ENCODE data around the gene PANK1. TPM values are rescaled to one million over a fixed set of nuclear protein-coding genes. Genes with fewer than 3 reads are reported as not detected.

Gene PANK1
- polyA plus RNA-seq, 1 experiment = 4.2 TPM

GRCh38 chr10:89653410-89653869 is 8.4 kb upstream of the PANK1 start:
- POLR2A ChIA-PET = no interaction called here

GRCh38 chr10:89652806-89653370 is 7.8 kb upstream of the PANK1 start:
- Histone ChIP-seq H3K27me3 (ENCODE audit: control insufficient read depth, insufficient read depth, low read length) (no peaks in the 10 kb centered on the region), H3K4me3 (ENCODE audit: low read depth, low read length) (no peak overlapping the region), H3K36me3 (ENCODE audit: control insufficient read depth, insufficient read depth, low read length) (no peaks in the 10 kb centered on the region)
- no peak for TF ChIP-seq CTCF (IDR thresholded peaks at IDR 0.05; ENCODE audit: insufficient read depth, low read depth, low read length)
- POLR2A ChIA-PET = no interaction called here
- no peak for DNase-seq (ENCODE audit: low read depth)
- CTCF ChIA-PET = interaction anchor here (0.7 kb wide), 1 partner anchor 349 kb away, joined by 3 read pairs; no protein-coding TSS in a partner anchor

More at GRCh38 chr10:89653410-89653869, 8.4 kb upstream of the PANK1 start:
- no peak overlapping the region for H3K4me3 ChIP-seq (ENCODE audit: low read depth, low read length)
- no peaks in the 10 kb centered on the region for H3K36me3 ChIP-seq (ENCODE audit: control insufficient read depth, insufficient read depth, low read length)
- TF ChIP-seq CTCF (IDR thresholded peaks at IDR 0.05; ENCODE audit: insufficient read depth, low read depth, low read length) = no peak
- DNase-seq (ENCODE audit: low read depth) = no peak
- no peaks in the 10 kb centered on the region for H3K27me3 ChIP-seq (ENCODE audit: control insufficient read depth, insufficient read depth, low read length)
- CTCF ChIA-PET = interaction anchor here (0.7 kb wide), 1 partner anchor 350 kb away, joined by 3 read pairs; no protein-coding TSS in a partner anchor

GRCh38 chr10:89651916-89652573 is 7.0 kb upstream of the PANK1 start:
- ChIA-PET POLR2A (no interaction called here), CTCF (no interaction called here)
- no peak overlapping the region for H3K4me3 ChIP-seq (ENCODE audit: low read depth, low read length)
- no peaks in the 10 kb centered on the region for H3K36me3 ChIP-seq (ENCODE audit: control insufficient read depth, insufficient read depth, low read length)
- no peaks in the 10 kb centered on the region for H3K27me3 ChIP-seq (ENCODE audit: control insufficient read depth, insufficient read depth, low read length)
- no peak for DNase-seq (ENCODE audit: low read depth)
- no peak for TF ChIP-seq CTCF (IDR thresholded peaks at IDR 0.05; ENCODE audit: insufficient read depth, low read depth, low read length)

- DNase-seq (ENCODE audit: low read depth) = no peak
- CTCF ChIA-PET = no interaction called here
- Histone ChIP-seq H3K27me3 (ENCODE audit: control insufficient read depth, insufficient read depth, low read length) (no peaks in the 10 kb centered on the region), H3K36me3 (ENCODE audit: control insufficient read depth, insufficient read depth, low read length) (no peaks in the 10 kb centered on the region), H3K4me3 (ENCODE audit: low read depth, low read length) (no peak overlapping the region)
- POLR2A ChIA-PET = no interaction called here
- no peak for TF ChIP-seq CTCF (IDR thresholded peaks at IDR 0.05; ENCODE audit: insufficient read depth, low read depth, low read length)
Measured at GRCh38 chr10:89651205-89651915, 6.3 kb upstream of the PANK1 start.

GRCh38 chr10:89649051-89649450 is 4.0 kb upstream of the PANK1 start:
- no peak for TF ChIP-seq CTCF (IDR thresholded peaks at IDR 0.05; ENCODE audit: insufficient read depth, low read depth, low read length)
- CTCF ChIA-PET = no interaction called here
- Histone ChIP-seq H3K4me3 (ENCODE audit: low read depth, low read length) (no peak overlapping the region), H3K36me3 (ENCODE audit: control insufficient read depth, insufficient read depth, low read length) (no peaks in the 10 kb centered on the region), H3K27me3 (ENCODE audit: control insufficient read depth, insufficient read depth, low read length) (no peaks in the 10 kb centered on the region)
- DNase-seq (ENCODE audit: low read depth) = no peak
- POLR2A ChIA-PET = no interaction called here

Data from BJ (cell line).